Neural progenitor cell (in vitro differentiated cells): ENCODE measurements around the gene PURA. TPM values are rescaled to one million over a fixed set of nuclear protein-coding genes. Genes with fewer than 3 reads are reported as not detected.

Source experiments
- DNase-seq: peaks from one replicate; pipeline ENCODE4 v3.0.0-alpha.2; 2016; ENCODE audit warnings: low spot score
- H2AFZ ChIP-seq: fragments of 200-600 bp; sonication (generic); replicated peaks from 2 replicates; pipeline ENCODE4 v1.6.1; 2016; ENCODE audit warnings: antibody characterized with exemption
- H3F3A ChIP-seq: fragments of 200-600 bp; sonication (generic); 2 replicates; pipeline ENCODE4 v1.6.1; 2016; ENCODE audit warnings: antibody characterized with exemption, low read depth
- H3K27ac ChIP-seq: fragments of 200-600 bp; sonication (generic); 2 replicates; pipeline ENCODE4 v1.5.1; 2016; ENCODE audit warnings: mild to moderate bottlenecking
- H3K27me3 ChIP-seq: fragments of 200-600 bp; sonication (generic); 2 replicates; pipeline ENCODE4 v1.6.1; 2016; ENCODE audit warnings: mild to moderate bottlenecking, moderate library complexity
- H3K36me3 ChIP-seq: fragments of 200-600 bp; sonication (generic); 2 replicates; pipeline ENCODE4 v1.5.1; 2016
- H3K4me1 ChIP-seq: fragments of 200-600 bp; sonication (generic); 2 replicates; pipeline ENCODE4 v1.6.1; 2016; ENCODE audit warnings: mixed run types
- H3K4me2 ChIP-seq: fragments of 200-600 bp; sonication (generic); 2 replicates; pipeline ENCODE4 v1.6.1; 2016
- H3K4me3 ChIP-seq: fragments of 200-600 bp; sonication (generic); 2 replicates; pipeline ENCODE4 v1.5.1; 2016
- H3K79me2 ChIP-seq: fragments of 200-600 bp; sonication (generic); 2 replicates; pipeline ENCODE4 v1.6.1; 2016; ENCODE audit warnings: low read depth
- H3K9ac ChIP-seq: fragments of 200-600 bp; sonication (generic); 2 replicates; pipeline ENCODE4 v1.6.1; 2016
- H3K9me3 ChIP-seq: fragments of 200-600 bp; sonication (generic); 2 replicates; pipeline ENCODE4 v1.5.1; 2016; ENCODE audit warnings: low read depth
- H4K20me1 ChIP-seq: fragments of 200-600 bp; sonication (generic); 2 replicates; pipeline ENCODE4 v1.6.1; 2016; ENCODE audit warnings: low read depth
- H3K27ac Mint-ChIP-seq: 3 replicates; pipeline ENCODE4 v1.8.0; 2021; ENCODE audit warnings: mixed read lengths
- H3K27me3 Mint-ChIP-seq: 2 replicates; pipeline ENCODE4 v1.8.0; 2022; ENCODE audit warnings: low read depth, mild to moderate bottlenecking, inconsistent platforms, moderate library complexity, mixed read lengths; ENCODE audit not compliant: insufficient read depth
- H3K36me3 Mint-ChIP-seq: 3 replicates; pipeline ENCODE4 v1.8.0; 2021; ENCODE audit warnings: mixed read lengths
- H3K4me1 Mint-ChIP-seq: 3 replicates; pipeline ENCODE4 v1.8.0; 2021; ENCODE audit warnings: mixed read lengths
- H3K4me3 Mint-ChIP-seq: 3 replicates; pipeline ENCODE4 v1.8.0; 2021; ENCODE audit warnings: mild to moderate bottlenecking, moderate library complexity, mixed read lengths
- H3K9me3 Mint-ChIP-seq: 3 replicates; pipeline ENCODE4 v1.8.0; 2020; ENCODE audit warnings: mixed read lengths
- CTCF ChIP-seq: fragments of 200-600 bp; sonication (generic); IDR thresholded peaks from 2 replicates; pipeline ENCODE4 v1.5.1; 2017; ENCODE audit warnings: antibody characterized with exemption, mild to moderate bottlenecking
- EZH2 ChIP-seq: fragments of 200-600 bp; sonication (generic); IDR thresholded peaks from 2 replicates; pipeline ENCODE4 v1.6.1; 2017; ENCODE audit warnings: antibody characterized with exemption, mild to moderate bottlenecking, moderate library complexity
- EZH2phosphoT487 ChIP-seq: fragments of 200-600 bp; sonication (generic); IDR thresholded peaks from 2 replicates; pipeline ENCODE4 v1.6.1; 2017; ENCODE audit warnings: antibody characterized with exemption
- total RNA-seq: library from RNA; depleted of rRNA; stranded (reverse); fragments of >200 nt; gene quantifications from 2 replicates; pipeline ENCODE4 v1.2.3, GENCODE V29; 2015; ENCODE audit warnings: low replicate concordance

PURA gene
- total RNA-seq, 1 donor from 2014 or later, result 2.6 TPM

GRCh38 chr5:140143521-140144258, 29.8 kb downstream of the PURA start:
- Histone ChIP-seq H3K9me3 (no peaks in the 10 kb centered on the region), H4K20me1 (peaks cover 42% of the 10 kb centered on the region), H3K79me2 (no peaks in the 10 kb centered on the region), H2AFZ (no peak overlapping the region), H3K4me3 (no peak overlapping the region), H3K36me3 (no peaks in the 10 kb centered on the region), H3K27me3 (peaks cover 49% of the 10 kb centered on the region), H3K9ac (no peak overlapping the region), H3K27ac (no peak overlapping the region), H3K4me1 (peaks cover 6% of the 10 kb centered on the region), H3F3A (no peaks in the 10 kb centered on the region), H3K4me2 (no peak overlapping the region)
- no peak for TF ChIP-seq CTCF
- no peak for TF ChIP-seq EZH2
- TF ChIP-seq EZH2phosphoT487, result no peak
- peaks cover 54% of the 10 kb centered on the region for H3K27me3 Mint-ChIP-seq
- H3K4me3 Mint-ChIP-seq, result peak overlapping the region; percentile 8
- no peaks in the 10 kb centered on the region for H3K9me3 Mint-ChIP-seq
- H3K27ac Mint-ChIP-seq, result no peak overlapping the region
- H3K36me3 Mint-ChIP-seq, result no peaks in the 10 kb centered on the region
- H3K4me1 Mint-ChIP-seq, result peaks cover 12% of the 10 kb centered on the region
- DNase-seq, result no peak

DNA sequence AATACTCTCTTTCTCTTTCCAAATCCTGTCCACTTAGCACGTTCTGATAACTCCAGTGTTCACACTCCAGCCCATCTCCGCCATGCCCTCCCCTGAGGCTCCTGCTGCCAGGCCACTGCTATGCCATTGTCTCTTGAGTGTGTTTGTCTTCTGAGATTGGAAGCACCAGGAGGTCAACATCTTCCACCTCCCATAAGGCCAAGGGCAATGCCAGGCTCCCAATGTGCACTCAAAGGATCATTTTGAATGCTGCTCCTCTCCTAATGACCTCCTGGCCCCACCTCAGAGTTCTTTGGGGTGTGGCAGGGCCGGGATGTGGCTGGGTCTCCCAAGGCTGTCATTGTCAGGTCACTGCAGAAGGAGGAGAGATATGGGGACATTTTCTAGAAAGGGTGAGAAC, 31.3 kb downstream of the PURA start:
- DNase-seq, result no peak
- Mint-ChIP-seq H3K9me3 (no peaks in the 10 kb centered on the region), H3K27me3 (peaks cover 54% of the 10 kb centered on the region), H3K27ac (no peak overlapping the region), H3K4me1 (peaks cover 12% of the 10 kb centered on the region), H3K4me3 (peak overlapping the region; percentile 69), H3K36me3 (no peaks in the 10 kb centered on the region)
- H2AFZ ChIP-seq, result no peak overlapping the region
- peaks cover 42% of the 10 kb centered on the region for H4K20me1 ChIP-seq
- H3K4me2 ChIP-seq, result no peak overlapping the region
- H3K27ac ChIP-seq, result no peak overlapping the region
- peaks cover 49% of the 10 kb centered on the region for H3K27me3 ChIP-seq
- no peaks in the 10 kb centered on the region for H3F3A ChIP-seq
- no peaks in the 10 kb centered on the region for H3K36me3 ChIP-seq
- no peak overlapping the region for H3K9ac ChIP-seq
- no peak for TF ChIP-seq CTCF
- TF ChIP-seq EZH2phosphoT487, result no peak
- TF ChIP-seq EZH2, result no peak
- no peaks in the 10 kb centered on the region for H3K9me3 ChIP-seq
- H3K4me3 ChIP-seq, result no peak overlapping the region
- peaks cover 6% of the 10 kb centered on the region for H3K4me1 ChIP-seq
- no peaks in the 10 kb centered on the region for H3K79me2 ChIP-seq

DNA sequence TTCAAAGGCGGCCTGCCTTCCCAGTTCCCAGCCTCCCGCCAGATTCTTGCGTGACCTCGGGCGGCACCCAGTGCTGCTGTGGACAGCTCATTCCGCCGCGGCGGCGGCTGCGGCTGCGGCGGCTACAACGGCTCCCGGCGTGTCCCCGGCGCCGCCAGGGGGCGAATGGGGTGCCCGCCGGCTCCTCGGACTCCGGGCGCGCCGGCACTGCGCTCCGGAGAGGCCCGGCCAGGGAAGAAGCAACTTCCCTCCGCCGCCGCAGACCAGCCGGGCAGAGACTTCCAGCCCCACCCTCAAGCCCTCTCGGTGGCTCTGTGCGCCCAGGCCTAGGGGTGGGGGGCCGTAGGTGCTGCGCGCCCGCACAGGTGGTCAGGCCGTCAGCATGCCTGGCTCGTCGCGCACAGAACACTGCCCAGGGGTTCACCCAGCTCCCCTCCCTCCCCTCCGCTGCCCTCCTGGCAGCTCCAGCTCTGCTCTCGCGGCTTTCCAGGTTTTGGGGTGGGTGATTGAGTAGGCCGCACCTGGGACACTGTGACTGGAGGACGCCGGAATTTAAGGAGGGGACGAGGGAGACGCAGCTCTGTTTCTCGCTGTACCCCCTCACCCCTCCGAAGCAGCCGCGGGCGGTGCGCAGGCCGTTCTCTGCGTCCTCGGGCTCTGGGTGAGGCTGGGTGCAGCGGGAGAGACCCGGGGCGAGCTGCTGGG, 32.1 kb downstream of the PURA start:
- H3K27me3 ChIP-seq, result peaks cover 49% of the 10 kb centered on the region
- peak overlapping the region; percentile 87 for H2AFZ ChIP-seq
- no peak overlapping the region for H3K27ac ChIP-seq
- peak overlapping the region; percentile 97 for H3K4me2 ChIP-seq
- no peaks in the 10 kb centered on the region for H3K9me3 ChIP-seq
- Mint-ChIP-seq H3K36me3 (no peaks in the 10 kb centered on the region), H3K27ac (no peak overlapping the region), H3K4me3 (peak overlapping the region; percentile 69), H3K27me3 (peaks cover 52% of the 10 kb centered on the region), H3K9me3 (no peaks in the 10 kb centered on the region), H3K4me1 (peaks cover 12% of the 10 kb centered on the region)
- DNase-seq, result peak; percentile 91
- TF ChIP-seq EZH2phosphoT487 (peak; percentile 86), EZH2 (peak; percentile 94), CTCF (peak; percentile 77)
- H3K4me1 ChIP-seq, result peaks cover 6% of the 10 kb centered on the region
- peaks cover 42% of the 10 kb centered on the region for H4K20me1 ChIP-seq
- no peak overlapping the region for H3K9ac ChIP-seq
- H3F3A ChIP-seq, result no peaks in the 10 kb centered on the region
- no peaks in the 10 kb centered on the region for H3K36me3 ChIP-seq
- no peaks in the 10 kb centered on the region for H3K79me2 ChIP-seq
- H3K4me3 ChIP-seq, result peak overlapping the region; percentile 62
